ENCODE measurements around the gene PTGIS. TPM values are rescaled to one million over a fixed set of nuclear protein-coding genes. Genes with fewer than 3 reads are reported as not detected.

Gene PTGIS
- total RNA-seq, 1 donor from 2014 or later = 42.1 TPM

- ATAC-seq (no peak), DNase-seq (no peak)
- Histone ChIP-seq H3K36me3 (no peaks in the 10 kb centered on the region), H3K4me1 (peaks cover 9% of the 10 kb centered on the region), H3K4me3 (no peak overlapping the region), H3K9me3 (no peaks in the 10 kb centered on the region), H3K27me3 (peaks cover 71% of the 10 kb centered on the region), H3K27ac (no peak overlapping the region)
- no peak for TF ChIP-seq CTCF (IDR thresholded peaks at IDR 0.05)
- intact Hi-C loops (cut with DNase I) = loop anchor here (10.0 kb wide), 1 partner anchor 147 kb away; no protein-coding TSS in a partner anchor
These were observed 85.8 kb downstream of the PTGIS start for GRCh38 chr20:49482173-49482572.

GRCh38 chr20:49481116-49481515, 86.8 kb downstream of the PTGIS start:
- intact Hi-C loops (cut with DNase I) = loop anchor here (10.0 kb wide), 1 partner anchor 146 kb away; no protein-coding TSS in a partner anchor
- Histone ChIP-seq H3K4me3 (no peak overlapping the region), H3K9me3 (no peaks in the 10 kb centered on the region), H3K4me1 (peaks cover 9% of the 10 kb centered on the region), H3K27ac (no peak overlapping the region), H3K36me3 (no peaks in the 10 kb centered on the region), H3K27me3 (peaks cover 66% of the 10 kb centered on the region)
- DNase-seq (no peak), ATAC-seq (no peak)
- TF ChIP-seq CTCF (IDR thresholded peaks at IDR 0.05) = no peak

- no peak overlapping the region for H3K27ac ChIP-seq
- intact Hi-C loops (cut with DNase I) = loop anchor here (10.0 kb wide), 1 partner anchor 145 kb away; no protein-coding TSS in a partner anchor
- DNase-seq (no peak), ATAC-seq (no peak)
- H3K9me3 ChIP-seq = no peaks in the 10 kb centered on the region
- H3K4me1 ChIP-seq = peaks cover 9% of the 10 kb centered on the region
- no peak overlapping the region for H3K4me3 ChIP-seq
- H3K27me3 ChIP-seq = peaks cover 57% of the 10 kb centered on the region
- TF ChIP-seq CTCF (IDR thresholded peaks at IDR 0.05) = no peak
- H3K36me3 ChIP-seq = no peaks in the 10 kb centered on the region
These were observed 87.7 kb downstream of the PTGIS start for GRCh38 chr20:49480236-49480635.

- no peaks in the 10 kb centered on the region for H3K9me3 ChIP-seq
- H3K36me3 ChIP-seq = no peaks in the 10 kb centered on the region
- peaks cover 52% of the 10 kb centered on the region for H3K27me3 ChIP-seq
- TF ChIP-seq CTCF (IDR thresholded peaks at IDR 0.05) = no peak
- H3K4me3 ChIP-seq = no peak overlapping the region
- H3K4me1 ChIP-seq = peaks cover 9% of the 10 kb centered on the region
- no peak overlapping the region for H3K27ac ChIP-seq
- intact Hi-C loops (cut with DNase I) = loop anchor here (10.0 kb wide), 1 partner anchor 145 kb away; no protein-coding TSS in a partner anchor
- no peak for DNase-seq
- ATAC-seq = no peak
These were observed 88.2 kb downstream of the PTGIS start for GRCh38 chr20:49479785-49480184.

- H3K27ac ChIP-seq = no peak overlapping the region
- TF ChIP-seq CTCF (IDR thresholded peaks at IDR 0.05) = no peak
- DNase-seq = no peak
- ATAC-seq = no peak
- intact Hi-C loops (cut with DNase I) = no loop called here
- peaks cover 5% of the 10 kb centered on the region for H3K4me1 ChIP-seq
- H3K9me3 ChIP-seq = no peaks in the 10 kb centered on the region
- H3K27me3 ChIP-seq = peaks cover 45% of the 10 kb centered on the region
- no peaks in the 10 kb centered on the region for H3K36me3 ChIP-seq
- no peak overlapping the region for H3K4me3 ChIP-seq
These were observed 88.9 kb downstream of the PTGIS start for GRCh38 chr20:49478754-49479689.

All from upper lobe of right lung (tissue), 1 donor.